Measurements from ENCODE around the gene NRP2. TPM values are rescaled to one million over a fixed set of nuclear protein-coding genes. Genes with fewer than 3 reads are reported as not detected.

The NRP2 gene
- polyA plus RNA-seq, 2 of the 4 experiments (the other 2 are of a cell fraction), result 144 to 159 TPM

DNA sequence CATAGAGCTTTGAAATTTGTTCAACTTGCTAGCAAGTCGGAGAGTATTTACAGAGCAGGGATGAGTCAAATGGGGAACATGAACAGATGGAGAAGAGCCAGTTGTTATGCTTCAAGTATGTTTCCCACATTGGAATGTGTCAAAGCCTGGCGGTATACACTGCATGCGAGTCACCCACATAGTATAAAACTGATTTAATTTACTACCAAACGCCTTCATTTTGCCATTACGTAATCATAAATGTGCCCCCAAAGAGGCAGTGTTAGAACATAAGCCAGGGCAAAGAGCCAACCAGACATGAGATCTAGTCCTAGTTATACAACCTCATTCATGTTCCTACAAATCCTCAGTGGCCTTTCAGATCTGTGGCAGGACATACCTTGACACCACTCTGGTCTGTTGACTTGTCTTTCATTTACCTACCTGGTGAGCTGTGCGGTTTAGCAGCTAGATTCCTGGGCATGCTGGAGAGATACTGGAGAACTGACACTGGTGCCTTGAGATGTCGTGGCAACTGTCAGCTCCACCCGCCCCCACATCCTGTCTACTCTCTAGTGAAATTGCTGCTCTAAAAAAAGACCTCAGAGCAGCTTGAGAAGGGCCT, 21.7 kb upstream of the NRP2 start:
- TF ChIP-seq SREBF2 (IDR thresholded peaks at IDR 0.05), result no peak
- no peak for TF ChIP-seq EHMT2 (IDR thresholded peaks at IDR 0.05; ENCODE audit: low read depth)
- no peak for TF ChIP-seq EP300 (IDR thresholded peaks at IDR 0.05)
- no peak for TF ChIP-seq NR3C1 (IDR thresholded peaks at IDR 0.05)
- no peak for TF ChIP-seq CEBPB (IDR thresholded peaks at IDR 0.05)
- TF ChIP-seq HDAC2 (IDR thresholded peaks at IDR 0.05), result no peak
- no peak for TF ChIP-seq POLR2AphosphoS2 (conservative IDR thresholded peaks at IDR 0.05; ENCODE audit: low read length)
- no peak for TF ChIP-seq FOSL2 (IDR thresholded peaks at IDR 0.05)
- no peak for TF ChIP-seq FOSL2 (CRISPR knock-in tag; IDR thresholded peaks at IDR 0.05)
- TF ChIP-seq BCL3 (IDR thresholded peaks at IDR 0.05), result no peak
- TF ChIP-seq ESRRA (IDR thresholded peaks at IDR 0.05; ENCODE audit: borderline replicate concordance, low read length), result no peak
- H3K4me3 ChIP-seq, result no peak overlapping the region
- H3K4me2 ChIP-seq, result peak overlapping the region; percentile 47; the same call in 2 of the 3 replicates
- peaks cover 10% of the 10 kb centered on the region for H3K4me1 ChIP-seq
- no peak overlapping the region for H3K27ac ChIP-seq
- ATAC-seq (peak; percentile 10 to 62; a peak in 3 of 6 replicates), FAIRE-seq (no peak), DNase-seq (ENCODE audit: low read depth in 1 of 2, low spot score in 1 of 2) (peak in 1 of 2 experiments; percentile 27)
- POLR2A ChIA-PET, result no interaction called here
- CTCF ChIA-PET, result interaction anchor here (0.9 to 3.3 kb wide), 2 partner anchors 15 to 1400 kb away, joined by 3 to 14 read pairs; no protein-coding TSS in a partner anchor
- H3K9me3 ChIP-seq, result no peaks in the 10 kb centered on the region
- whole genome bisulfite sequencing (ENCODE audit: missing lambda C conversion rate), result 22% methylated on average over 8 of the region's 8 CpGs

GRCh38 chr2:205661281-205661680, 21.0 kb upstream of the NRP2 start:
- no peak overlapping the region for H3K4me3 ChIP-seq
- POLR2A ChIA-PET, result no interaction called here
- no peak overlapping the region for H3K4me2 ChIP-seq
- DNase-seq (ENCODE audit: low read depth in 1 of 2, low spot score in 1 of 2) (no peak), FAIRE-seq (no peak), ATAC-seq (no peak)
- H3K27ac ChIP-seq, result no peak overlapping the region
- H3K4me1 ChIP-seq, result peaks cover 10% of the 10 kb centered on the region
- TF ChIP-seq SREBF2 (IDR thresholded peaks at IDR 0.05) (no peak), GATA3 (IDR thresholded peaks at IDR 0.05; ENCODE audit: borderline replicate concordance) (no peak), HOXA7 (CRISPR knock-in tag; IDR thresholded peaks at IDR 0.05) (no peak), FOSL2 (IDR thresholded peaks at IDR 0.05) (no peak), FOSL2 (CRISPR knock-in tag; IDR thresholded peaks at IDR 0.05) (no peak), ZSCAN20 (CRISPR knock-in tag; IDR thresholded peaks at IDR 0.05) (no peak), CTCF (IDR thresholded peaks at IDR 0.05) (no peak), POLR2A (IDR thresholded peaks at IDR 0.05; ENCODE audit: low read length) (no peak), KDM1A (IDR thresholded peaks at IDR 0.05; ENCODE audit: low read depth) (no peak), EP300 (IDR thresholded peaks at IDR 0.05) (no peak), HEYL (CRISPR knock-in tag; IDR thresholded peaks at IDR 0.05) (no peak), ZFP36 (IDR thresholded peaks at IDR 0.05; ENCODE audit: borderline replicate concordance, partially characterized antibody) (no peak), NR3C1 (IDR thresholded peaks at IDR 0.05) (no peak), USF2 (IDR thresholded peaks at IDR 0.05) (no peak)
- TF ChIP-seq, protein P1, sequence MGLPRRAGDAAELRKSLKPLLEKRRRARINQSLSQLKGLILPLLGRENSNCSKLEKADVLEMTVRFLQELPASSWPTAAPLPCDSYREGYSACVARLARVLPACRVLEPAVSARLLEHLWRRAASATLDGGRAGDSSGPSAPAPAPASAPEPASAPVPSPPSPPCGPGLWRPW (IDR thresholded peaks at IDR 0.05), result no peak
- TF ChIP-seq, protein P2, sequence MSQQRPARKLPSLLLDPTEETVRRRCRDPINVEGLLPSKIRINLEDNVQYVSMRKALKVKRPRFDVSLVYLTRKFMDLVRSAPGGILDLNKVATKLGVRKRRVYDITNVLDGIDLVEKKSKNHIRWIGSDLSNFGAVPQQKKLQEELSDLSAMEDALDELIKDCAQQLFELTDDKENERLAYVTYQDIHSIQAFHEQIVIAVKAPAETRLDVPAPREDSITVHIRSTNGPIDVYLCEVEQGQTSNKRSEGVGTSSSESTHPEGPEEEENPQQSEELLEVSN (IDR thresholded peaks at IDR 0.05; ENCODE audit: borderline replicate concordance, low read depth), result no peak
- TF ChIP-seq, protein P3, sequence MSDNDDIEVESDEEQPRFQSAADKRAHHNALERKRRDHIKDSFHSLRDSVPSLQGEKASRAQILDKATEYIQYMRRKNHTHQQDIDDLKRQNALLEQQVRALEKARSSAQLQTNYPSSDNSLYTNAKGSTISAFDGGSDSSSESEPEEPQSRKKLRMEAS (IDR thresholded peaks at IDR 0.05), result no peak
- CTCF ChIA-PET, result interaction anchor here (3.3 kb wide), 1 partner anchor 14 kb away, joined by 14 read pairs; no protein-coding TSS in a partner anchor
- 65% methylated on average over 5 of the region's 5 CpGs for WGBS (ENCODE audit: missing lambda C conversion rate)
- H3K9me3 ChIP-seq, result no peaks in the 10 kb centered on the region

Data from A549 (cell line).